ENCODE data around the gene TMEM120B.
"Not testable (repeated sequence)": the region's sequence is repeated elsewhere in the genome, so short reads cannot be mapped to it uniquely, and the experiment has no call there.

The TMEM120B gene

DNA sequence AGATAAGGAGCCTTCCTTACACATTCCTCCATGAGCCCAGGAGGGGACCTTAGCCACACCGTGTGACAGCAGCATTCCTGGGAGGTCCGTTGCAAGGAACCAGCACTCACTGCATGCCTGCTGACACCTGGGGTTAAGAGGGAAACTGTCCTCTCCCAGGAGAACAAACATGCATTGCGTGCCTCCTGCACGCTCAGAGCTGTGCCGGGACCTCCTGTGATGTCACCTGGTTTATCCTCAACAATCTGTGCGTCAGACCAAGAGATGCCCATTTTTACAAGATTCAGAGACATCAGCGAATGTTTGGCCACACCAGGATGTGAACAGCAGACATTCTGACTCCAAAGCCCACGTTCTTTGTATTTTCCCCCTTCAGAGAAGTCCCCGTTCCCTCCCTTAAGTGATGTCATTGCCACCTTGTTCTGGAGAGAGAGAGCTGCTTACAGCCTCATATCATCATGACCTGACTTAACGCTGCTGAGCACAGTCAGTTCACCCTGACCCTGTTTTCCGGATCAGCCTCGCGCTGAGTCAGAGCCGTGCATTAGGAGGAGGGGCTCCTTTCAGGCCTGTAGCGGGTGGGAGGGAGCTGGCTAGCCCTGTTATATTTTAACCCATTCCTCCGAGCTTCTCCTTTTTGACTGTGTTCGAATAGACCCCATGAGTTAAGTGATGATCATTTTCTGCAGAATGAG lies 36.2 kb downstream of the TMEM120B start:
- peak; percentile 51 for DNase-seq

DNA sequence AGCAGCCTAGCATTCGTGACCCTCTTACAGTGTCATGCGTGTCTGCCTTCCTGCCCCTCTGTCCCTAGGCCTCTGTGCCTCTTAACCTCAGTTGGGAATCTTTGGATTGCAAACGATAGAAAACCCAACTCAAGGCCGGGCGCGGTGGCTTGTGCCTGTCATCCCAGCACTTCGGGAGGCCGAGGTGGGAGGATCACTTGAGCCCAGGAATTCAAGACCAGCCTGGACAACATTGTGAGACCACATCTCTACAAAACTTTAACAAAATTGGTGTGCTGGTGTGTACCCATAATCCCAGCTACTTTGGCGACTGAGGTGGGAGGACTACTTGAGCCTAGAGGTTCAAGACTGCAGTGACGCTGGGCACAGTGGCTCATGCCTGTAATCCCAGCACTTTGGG lies 36.7 kb downstream of the TMEM120B start:
- DNase-seq, result no peak

DNA sequence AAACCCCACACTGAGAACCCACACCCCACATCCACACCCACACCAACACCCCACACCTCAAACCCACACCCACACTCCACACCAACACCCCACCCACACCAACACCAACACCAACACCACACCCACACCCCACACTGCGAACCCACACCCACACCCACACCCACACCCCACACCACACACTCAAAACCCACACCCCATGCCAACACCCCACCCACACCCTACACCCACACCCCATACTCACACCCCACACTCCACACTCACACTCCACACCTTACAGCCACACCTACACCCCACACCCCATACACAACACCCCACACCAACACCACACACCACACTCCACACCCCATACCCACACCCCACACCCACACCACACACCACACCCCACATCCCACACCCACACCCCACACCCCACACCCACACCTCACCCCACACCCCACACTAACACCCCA lies 38.0 kb downstream of the TMEM120B start:
- DNase-seq, result no peak

DNA sequence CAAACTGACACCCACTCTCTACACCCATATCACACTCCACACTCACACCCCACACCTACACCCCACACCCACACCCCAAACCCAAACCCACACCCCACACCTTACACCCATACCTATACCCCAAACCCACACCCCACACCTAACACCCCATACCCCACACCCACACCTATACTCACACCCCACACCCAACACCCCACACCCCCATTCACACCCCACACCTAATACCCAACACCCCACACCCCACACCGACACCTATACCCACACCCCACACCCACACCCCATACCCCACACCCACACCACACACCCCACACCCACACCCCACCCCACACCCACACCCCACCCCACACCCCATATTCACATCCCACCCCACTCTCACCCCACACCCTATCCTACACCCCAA lies 38.5 kb downstream of the TMEM120B start:
- no peak for DNase-seq

DNA sequence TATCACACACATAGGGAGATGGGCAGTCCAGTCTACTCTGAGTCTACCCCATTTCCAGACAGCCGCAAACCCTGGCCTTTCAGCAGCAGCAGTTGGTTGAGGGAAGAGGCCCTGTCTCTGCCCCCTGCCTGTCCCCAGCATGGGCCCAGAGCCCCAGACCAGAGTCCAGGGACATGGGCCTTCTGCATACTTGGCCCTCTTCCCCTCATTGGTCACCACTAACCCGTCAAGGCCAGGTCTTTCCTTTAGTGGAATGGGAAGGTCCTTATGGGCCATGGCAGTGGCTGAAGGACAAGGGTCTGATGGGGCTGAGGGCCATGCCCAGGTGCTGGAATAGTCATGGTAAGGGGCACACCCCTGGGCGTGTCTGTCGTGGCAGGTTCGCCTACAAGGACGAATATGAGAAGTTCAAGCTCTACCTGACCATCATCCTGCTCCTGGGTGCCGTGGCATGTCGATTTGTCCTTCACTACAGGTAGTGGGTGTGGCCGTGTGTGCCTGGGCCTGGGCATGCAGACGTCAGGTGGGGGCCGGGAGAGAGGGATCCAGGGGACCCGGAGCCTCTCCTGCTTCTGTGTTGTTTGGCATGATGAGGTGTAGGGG lies 39.3 kb downstream of the TMEM120B start:
- DNase-seq, result no peak

DNA sequence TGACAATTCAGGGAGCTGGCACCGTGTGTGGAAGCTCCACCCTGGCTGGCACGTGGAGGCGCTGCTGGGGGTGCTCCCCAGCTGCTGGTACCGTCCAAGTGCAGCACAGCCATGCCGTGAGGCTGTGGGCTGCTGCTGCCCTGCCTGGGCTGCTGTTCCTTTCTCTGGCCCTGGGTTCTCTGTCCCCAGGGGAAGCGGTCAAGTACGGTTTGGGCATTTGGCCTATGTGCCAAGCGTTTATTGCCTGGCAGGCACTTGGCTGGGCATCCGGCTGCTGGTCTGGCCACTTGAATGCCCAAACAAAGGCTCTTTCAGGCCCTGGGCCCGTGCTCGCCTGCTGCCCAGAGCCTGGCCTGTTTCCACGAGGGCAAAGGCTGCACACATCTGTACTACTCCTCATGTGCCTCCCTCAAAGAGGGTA lies 41.3 kb downstream of the TMEM120B start:
- no peak for DNase-seq

DNA sequence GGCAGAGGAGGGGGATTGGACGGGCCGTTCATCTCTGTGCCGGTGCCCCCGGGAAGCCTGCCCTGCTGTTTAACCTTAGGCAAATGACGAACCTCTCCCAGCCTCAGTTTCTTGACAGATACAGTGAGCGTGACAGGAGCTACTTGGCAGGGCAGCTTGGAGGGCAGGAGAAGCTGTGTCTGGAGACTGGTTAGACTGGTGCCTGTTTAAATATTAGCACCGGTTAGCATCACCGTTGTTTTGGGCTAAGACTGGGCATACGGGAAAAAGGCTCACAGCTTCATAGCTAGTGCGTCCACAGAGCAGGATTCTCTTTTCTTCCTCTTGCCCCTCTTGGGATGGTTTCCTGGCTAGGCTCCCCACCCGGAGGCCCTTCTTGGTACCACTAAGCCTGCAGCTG lies 42.3 kb downstream of the TMEM120B start:
- no peak for DNase-seq

DNA sequence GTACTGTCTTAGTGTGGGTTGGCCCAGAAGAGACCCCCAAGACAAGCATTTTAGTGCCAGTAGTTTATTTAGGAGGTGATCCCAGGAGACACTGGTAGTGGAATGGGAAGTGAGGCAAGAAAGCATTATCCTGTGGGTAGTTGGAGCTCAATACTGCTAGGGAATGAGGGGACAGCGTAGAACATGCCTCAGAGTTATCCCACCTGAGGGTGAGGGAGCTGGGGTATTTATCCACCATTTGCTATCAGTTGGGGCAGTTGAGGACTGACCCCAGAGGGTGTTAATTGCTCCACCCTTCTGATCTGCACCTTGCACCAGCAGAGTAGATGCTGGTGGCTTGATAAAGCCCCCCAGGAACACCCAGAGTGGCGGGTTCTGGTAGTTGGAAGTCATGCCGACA lies 43.0 kb downstream of the TMEM120B start:
- no peak for DNase-seq

DNA sequence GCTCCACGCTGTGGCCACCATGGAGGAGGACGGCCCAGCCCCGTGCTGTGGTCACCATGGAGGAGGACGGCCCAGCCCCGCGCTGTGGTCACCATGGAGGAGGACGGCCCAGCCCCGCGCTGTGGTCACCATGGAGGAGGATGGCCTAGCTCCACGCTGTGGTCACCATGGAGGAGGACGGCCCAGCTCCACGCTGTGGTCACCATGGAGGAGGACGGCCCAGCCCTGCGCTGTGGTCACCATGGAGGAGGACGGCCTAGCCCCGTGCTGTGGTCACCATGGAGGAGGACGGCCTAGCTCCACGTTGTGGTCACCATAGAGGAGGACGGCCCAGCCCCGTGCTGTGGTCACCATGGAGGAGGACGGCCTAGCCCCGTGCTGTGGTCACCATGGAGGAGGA lies 46.0 kb downstream of the TMEM120B start:
- not testable (repeated sequence) for DNase-seq

DNA sequence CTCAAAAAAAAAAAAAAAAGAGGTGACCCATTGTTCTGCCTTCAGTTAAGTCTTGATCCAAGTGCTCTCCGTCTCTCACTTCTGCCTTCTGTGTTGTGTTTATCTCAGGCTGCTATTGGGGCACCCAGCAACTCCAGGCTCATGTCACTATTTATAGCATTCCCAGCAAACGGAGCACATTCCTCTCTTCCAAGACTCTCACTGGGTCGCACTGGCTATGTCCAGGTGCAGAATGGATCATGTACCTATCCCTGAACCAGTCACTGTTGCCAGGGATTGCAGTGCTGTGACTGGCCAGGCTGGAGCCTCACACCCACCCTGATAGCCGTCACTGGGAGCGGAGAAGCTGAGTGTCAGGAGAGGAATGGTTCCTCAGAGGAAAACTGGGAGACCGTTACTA lies 49.7 kb downstream of the TMEM120B start:
- no peak for DNase-seq

DNA sequence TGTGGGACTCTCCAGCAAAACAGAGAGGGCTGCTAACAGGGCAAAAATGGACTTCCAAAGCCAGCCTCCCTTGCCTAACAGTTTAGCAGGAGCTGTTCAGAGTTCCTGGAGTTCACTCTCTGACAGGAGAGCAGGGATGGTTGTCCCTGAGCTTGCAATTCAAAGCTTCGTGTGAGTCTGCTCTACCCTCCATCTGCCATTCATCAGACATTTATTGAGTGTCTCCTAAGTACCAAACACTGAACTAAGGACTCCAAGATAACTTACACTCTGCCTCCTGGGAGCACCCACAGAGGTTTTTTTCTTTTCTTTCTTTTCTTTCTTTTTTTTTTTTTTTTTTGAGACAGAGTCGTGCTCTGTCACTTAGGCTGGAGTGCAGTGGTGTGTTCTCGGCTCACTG lies 52.3 kb downstream of the TMEM120B start:
- no peak for DNase-seq

DNA sequence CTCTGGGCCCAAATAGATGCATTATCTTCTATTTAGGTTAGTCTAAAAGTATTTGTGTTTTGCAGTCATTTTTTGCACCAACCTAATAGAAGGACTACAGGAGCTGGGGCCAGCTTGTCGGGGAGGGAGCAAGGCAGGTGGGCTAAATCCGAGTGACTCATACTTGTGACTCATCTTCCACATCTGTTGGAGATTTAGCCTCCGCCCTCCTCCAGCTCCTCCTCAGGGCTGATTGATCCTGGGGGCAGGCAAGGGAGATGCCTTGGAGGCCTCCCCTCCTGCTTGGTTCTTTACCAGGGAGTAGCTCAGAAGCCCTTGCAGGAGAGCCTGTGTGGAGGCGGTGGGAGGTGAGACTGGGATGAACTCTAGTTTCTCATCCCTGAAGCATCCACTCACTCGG lies 53.0 kb downstream of the TMEM120B start:
- DNase-seq, result peak; percentile 24

DNA sequence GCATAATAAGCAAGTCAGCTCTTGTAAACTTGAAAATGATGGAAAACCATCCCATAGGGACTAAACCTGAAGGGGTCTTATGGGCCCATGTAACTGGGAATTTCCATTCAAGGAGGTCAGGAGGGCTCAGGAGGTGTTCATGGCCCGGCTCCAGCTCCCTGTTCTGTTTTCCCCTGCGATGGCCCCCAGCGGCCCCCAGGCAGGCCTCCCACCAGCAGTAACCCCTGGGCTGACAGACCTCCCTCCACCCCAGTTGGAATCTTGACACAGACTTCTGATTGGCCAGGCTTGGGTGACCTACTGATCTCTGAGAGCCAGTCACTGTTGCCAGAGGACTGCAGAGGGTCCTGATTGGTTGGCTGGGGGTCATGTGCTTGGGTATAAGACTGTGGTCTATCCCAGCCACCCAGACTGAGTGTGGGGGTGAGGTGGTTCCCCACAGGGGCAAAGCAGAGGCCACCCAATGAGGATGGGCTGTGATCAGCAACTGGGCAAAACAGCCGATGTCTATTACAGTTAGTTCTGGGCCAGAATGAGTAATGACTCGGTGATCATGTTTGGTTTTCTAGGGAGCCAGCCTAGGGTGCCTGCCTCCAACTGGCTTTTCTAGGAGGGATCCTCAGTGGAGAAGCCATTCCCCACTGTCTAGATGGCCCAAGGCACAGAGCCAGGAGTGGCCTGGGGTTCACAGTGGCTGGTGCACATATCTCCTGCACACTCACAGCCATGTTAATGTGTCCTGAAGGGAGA lies 53.9 kb downstream of the TMEM120B start:
- no peak for DNase-seq

DNA sequence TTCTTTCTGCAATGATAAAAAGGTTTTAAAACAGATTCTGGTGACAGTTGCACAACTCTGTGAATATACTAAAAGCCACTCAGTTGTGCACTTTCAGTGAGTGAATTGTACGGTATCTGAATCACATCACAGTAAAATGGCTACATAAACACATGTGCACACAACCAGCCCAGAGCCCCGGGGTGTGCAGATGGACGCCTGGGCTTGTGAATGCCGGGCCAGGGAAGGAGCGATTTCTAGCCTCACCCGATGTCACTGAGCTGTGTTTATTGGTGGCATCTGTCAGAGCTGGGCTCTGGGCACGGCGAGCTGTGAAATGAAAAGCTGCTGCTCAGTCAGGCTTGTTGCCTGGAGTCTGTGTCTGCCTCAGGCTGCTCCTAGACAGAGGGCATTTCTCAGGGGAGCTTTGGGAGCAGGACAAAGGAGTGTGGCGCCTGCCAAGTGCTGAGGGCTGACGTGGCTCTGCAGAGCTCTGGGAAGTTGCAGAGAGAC lies 55.0 kb downstream of the TMEM120B start:
- no peak for DNase-seq

DNA sequence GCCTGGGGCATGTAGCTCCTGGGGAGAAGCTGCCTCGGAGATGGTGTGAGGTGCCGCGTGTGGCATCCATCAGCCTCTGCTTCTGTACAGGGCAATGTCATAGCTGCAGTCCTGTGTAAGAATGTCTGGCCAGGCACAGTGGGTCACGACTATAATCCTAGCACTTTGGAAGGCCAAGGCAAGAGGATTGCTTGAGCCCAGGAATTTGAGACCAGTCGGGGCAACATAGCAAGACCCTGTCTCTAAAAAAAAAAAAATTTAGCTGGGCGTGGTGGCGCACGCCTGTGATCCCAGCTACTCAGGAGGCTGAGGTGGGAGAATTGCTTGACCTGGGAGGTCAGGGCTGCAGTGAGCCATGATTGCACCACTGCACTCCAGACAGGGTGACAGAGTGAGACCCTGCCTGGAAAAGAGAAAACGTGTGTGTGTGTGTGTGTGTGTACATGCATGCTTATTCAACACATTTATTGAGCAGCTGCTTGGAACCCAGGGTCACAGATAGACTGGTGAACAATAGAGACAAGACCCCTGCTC lies 56.8 kb downstream of the TMEM120B start:
- no peak for DNase-seq

DNA sequence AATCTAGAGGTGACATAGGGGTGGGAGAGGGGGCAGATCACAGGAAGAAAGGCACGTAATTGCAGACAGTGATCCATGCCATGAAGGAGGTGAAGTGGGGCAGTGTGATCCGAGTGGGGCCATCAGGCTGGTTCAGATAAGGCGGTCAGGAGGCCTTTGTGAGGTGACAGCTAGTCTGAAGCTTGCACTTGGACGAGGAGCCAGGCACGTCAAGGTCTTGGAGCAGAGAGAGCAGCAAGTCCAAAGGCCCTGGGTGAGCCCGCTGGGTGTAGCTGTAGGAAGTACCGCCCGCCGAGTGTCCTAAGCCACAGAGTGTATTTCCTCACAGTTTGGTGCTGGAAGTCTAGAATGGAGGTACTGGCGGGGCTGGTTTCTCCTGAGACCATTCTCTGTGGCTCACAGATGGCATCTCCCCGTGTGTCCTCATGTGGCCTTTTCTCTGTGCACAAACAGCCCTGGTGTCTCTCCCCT lies 57.3 kb downstream of the TMEM120B start:
- DNase-seq, result peak; percentile 80

DNA sequence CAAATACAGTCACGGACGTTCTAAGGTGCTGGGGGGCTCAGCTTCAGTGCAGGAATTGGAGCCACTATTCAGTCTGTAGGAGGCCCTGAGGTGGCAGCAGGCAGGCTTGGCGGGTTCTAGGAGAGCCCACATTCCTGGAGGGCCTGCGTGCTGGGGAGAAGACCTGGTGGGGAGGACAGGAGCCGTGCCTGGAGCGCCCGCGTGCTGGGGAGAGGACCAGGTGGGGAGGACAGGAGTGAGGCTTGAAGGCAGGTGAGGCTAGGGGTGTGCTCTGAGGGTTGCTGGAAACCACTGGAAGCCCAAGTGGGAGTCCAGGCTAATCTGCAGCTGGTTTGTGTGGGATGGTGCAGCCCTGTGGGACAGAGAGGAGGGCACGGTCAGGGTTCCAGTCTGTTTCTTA lies 57.8 kb downstream of the TMEM120B start:
- DNase-seq, result no peak

DNA sequence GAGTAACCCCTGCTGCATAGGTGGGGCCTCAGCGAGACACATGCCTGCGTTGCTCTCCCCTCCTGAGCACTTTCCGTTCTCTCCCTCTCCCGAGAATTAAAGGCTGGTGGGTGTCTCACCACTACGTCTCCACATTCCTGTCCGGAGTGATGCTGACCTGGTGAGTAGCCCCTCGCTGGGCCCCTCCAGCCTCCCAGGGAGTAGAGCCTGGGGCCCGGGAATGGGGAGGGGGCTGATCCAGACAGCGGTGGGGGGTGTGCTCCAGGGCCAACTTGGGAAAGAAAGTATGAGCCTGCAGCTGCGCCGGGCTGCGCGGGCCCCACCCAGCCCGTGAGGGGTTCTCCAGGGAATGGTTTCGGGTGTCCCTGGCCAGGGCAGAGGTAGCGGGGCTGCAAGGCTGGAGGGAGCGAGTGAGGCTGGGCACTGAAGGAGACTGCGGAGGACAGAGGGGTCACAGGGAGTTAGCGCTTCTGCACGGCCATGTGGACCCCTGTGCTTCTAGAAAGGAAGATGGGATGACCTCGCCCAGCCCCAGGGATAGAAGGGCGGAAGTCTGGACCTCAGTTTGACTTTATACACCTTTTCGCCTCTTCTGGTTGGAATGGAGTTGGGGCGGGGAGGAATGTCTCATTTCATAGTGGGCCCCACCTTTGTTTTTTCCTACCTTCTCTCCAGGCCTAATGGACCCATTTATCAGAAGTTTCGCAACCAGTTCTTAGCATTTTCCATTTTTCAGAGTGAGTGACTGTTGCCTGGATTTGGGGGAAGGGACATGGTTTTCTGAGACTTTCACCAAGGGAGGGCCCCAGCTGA lies 58.5 kb downstream of the TMEM120B start:
- no peak for DNase-seq

DNA sequence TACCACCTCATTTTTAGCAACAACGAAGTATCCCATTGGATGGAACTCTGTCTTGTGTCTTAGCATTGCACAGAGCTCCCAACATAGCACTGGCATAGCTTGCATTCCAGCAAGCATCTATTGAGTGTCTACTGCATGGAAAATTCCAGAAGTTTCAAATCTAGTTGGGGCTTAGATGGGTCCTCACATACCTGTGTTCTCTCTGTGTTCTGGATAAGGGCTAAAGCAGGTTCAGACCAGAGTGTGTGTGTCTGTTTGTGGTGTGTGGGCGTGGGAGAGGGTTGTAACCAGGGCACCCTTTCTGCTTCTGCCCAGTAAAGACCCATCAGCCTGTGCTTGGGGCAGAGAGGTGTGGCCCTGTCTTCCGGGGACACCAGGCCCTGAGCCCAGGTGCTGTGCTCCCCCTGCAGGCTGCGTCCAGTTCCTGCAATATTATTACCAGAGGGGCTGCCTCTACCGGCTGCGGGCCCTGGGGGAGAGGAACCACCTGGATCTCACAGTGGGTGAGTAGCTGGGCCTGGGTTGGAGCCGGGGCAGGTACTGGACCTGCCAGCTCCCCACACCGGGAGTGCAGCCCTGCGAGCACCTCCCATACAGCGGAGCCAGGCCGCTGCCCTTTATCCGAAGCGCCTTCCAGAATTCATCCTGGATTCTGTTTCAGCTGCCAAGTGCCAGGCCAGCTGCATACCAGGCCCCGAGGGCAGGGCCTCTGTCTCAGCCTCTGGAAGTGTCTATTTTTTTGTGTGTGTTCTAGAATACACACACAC lies 60.6 kb downstream of the TMEM120B start:
- DNase-seq, result peak; percentile 58

DNA sequence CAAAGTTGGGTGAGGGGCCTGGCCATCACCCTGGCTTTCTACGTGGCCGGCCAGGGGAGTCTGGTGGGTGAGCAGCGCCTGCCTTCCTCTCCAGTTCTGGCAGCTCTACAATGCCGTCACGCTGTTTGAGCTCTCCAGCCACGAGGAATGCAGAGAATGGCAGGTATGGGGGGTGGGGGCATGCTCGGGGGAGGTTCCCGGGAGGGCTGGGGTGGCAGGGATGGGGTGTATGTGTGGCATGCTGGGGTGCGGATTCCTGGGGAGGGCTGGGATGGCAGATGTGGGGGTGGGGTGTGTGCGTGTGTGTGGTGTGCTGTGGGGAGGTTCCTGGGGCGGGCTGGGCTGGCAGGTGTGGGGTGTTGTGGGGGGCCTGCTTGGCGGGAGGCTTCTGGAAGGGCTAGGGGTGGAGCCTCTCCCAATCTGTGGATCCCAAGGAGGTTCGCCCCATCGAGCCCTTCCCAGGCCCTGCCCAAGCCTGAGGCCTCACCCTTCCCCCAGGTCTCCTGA lies 62.5 kb downstream of the TMEM120B start:
- DNase-seq, result no peak

DNA sequence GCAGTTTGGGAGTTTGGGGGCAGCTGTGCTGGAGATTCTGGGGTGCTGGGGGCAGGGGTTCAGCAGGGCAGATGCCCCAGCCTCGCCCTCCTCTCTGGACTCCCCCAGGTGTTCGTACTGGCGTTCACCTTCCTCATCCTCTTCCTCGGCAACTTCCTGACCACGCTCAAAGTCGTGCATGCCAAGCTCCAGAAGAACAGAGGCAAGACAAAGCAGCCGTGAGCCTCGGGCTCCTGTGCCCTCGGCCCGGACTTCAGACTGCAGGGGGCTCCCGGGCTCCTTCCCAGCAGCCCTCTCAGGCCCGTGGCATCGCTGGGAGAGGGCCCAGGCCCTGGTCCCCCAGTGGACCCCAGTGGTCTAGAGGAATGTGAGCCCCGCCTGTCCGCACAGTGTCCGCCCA lies 62.9 kb downstream of the TMEM120B start:
- DNase-seq, result no peak

All from MV-4-11 (cell line).